Progenitor cell of endocrine pancreas (in vitro differentiated cells): Measurements from ENCODE around the gene NR3C1. TPM values are rescaled to one million over a fixed set of nuclear protein-coding genes. Genes with fewer than 3 reads are reported as not detected.

Source experiments
- DNase-seq: peaks from one replicate; pipeline ENCODE4 v3.0.0; 2021; ENCODE audit warnings: low spot score; ENCODE audit not compliant: unreplicated experiment
- H3K27ac Mint-ChIP-seq: 2 replicates; pipeline ENCODE4 v1.8.0; 2021; ENCODE audit warnings: mild to moderate bottlenecking, moderate library complexity, mixed read lengths
- H3K27me3 Mint-ChIP-seq: 2 replicates; pipeline ENCODE4 v1.8.0; 2021; ENCODE audit warnings: mixed read lengths
- H3K36me3 Mint-ChIP-seq: 2 replicates; pipeline ENCODE4 v1.8.0; 2022; ENCODE audit warnings: mixed read lengths; ENCODE audit not compliant: insufficient read depth
- H3K4me1 Mint-ChIP-seq: 2 replicates; pipeline ENCODE4 v1.8.0; 2021; ENCODE audit warnings: low read depth, mixed read lengths
- H3K4me3 Mint-ChIP-seq: 2 replicates; pipeline ENCODE4 v1.8.0; 2021; ENCODE audit warnings: low read depth, mild to moderate bottlenecking, moderate library complexity, mixed read lengths
- H3K9me3 Mint-ChIP-seq: 2 replicates; pipeline ENCODE4 v1.8.0; 2021; ENCODE audit warnings: low read depth, mixed read lengths
- CTCF ChIP-seq: fragments of 200-600 bp; sonication (generic); IDR thresholded peaks from one replicate; pipeline ENCODE4 v1.5.0; 2021; ENCODE audit warnings: antibody characterized with exemption, mild to moderate bottlenecking; ENCODE audit not compliant: unreplicated experiment
- total RNA-seq: library from RNA; stranded (reverse); gene quantifications from 2 replicates; pipeline ENCODE4 v1.2.1, GENCODE V29; 2021

NR3C1 gene
- total RNA-seq, 1 donor from 2014 or later = 6.7 TPM

GRCh38 chr5:143436871-143437270 is 33.4 kb upstream of the NR3C1 start:
- TF ChIP-seq CTCF = no peak
- H3K4me1 Mint-ChIP-seq = no peaks in the 10 kb centered on the region
- H3K9me3 Mint-ChIP-seq = no peaks in the 10 kb centered on the region
- no peak for DNase-seq
- H3K27me3 Mint-ChIP-seq = peaks cover 3% of the 10 kb centered on the region
- no peak overlapping the region for H3K4me3 Mint-ChIP-seq
- H3K36me3 Mint-ChIP-seq = no peaks in the 10 kb centered on the region
- no peak overlapping the region for H3K27ac Mint-ChIP-seq

GRCh38 chr5:143435210-143435657 is 31.7 kb upstream of the NR3C1 start:
- no peaks in the 10 kb centered on the region for H3K4me1 Mint-ChIP-seq
- no peak overlapping the region for H3K27ac Mint-ChIP-seq
- no peaks in the 10 kb centered on the region for H3K36me3 Mint-ChIP-seq
- no peaks in the 10 kb centered on the region for H3K9me3 Mint-ChIP-seq
- no peak for TF ChIP-seq CTCF
- H3K4me3 Mint-ChIP-seq = no peak overlapping the region
- DNase-seq = no peak
- H3K27me3 Mint-ChIP-seq = peaks cover 3% of the 10 kb centered on the region

- Mint-ChIP-seq H3K4me3 (no peak overlapping the region), H3K4me1 (no peaks in the 10 kb centered on the region), H3K27me3 (peaks cover 3% of the 10 kb centered on the region), H3K9me3 (no peaks in the 10 kb centered on the region), H3K27ac (no peak overlapping the region), H3K36me3 (no peaks in the 10 kb centered on the region)
- no peak for DNase-seq
- no peak for TF ChIP-seq CTCF
Measured at GRCh38 chr5:143434261-143435209, 31.0 kb upstream of the NR3C1 start.

- Mint-ChIP-seq H3K36me3 (no peaks in the 10 kb centered on the region), H3K9me3 (no peaks in the 10 kb centered on the region), H3K27me3 (peaks cover 3% of the 10 kb centered on the region), H3K27ac (no peak overlapping the region), H3K4me3 (no peak overlapping the region), H3K4me1 (no peaks in the 10 kb centered on the region)
- TF ChIP-seq CTCF = no peak
- no peak for DNase-seq
Measured at GRCh38 chr5:143433670-143434069, 30.2 kb upstream of the NR3C1 start.

- H3K27me3 Mint-ChIP-seq = peaks cover 3% of the 10 kb centered on the region
- H3K36me3 Mint-ChIP-seq = no peaks in the 10 kb centered on the region
- no peak for TF ChIP-seq CTCF
- no peaks in the 10 kb centered on the region for H3K4me1 Mint-ChIP-seq
- H3K9me3 Mint-ChIP-seq = no peaks in the 10 kb centered on the region
- no peak overlapping the region for H3K27ac Mint-ChIP-seq
- no peak for DNase-seq
- no peak overlapping the region for H3K4me3 Mint-ChIP-seq
Measured at GRCh38 chr5:143432658-143433239, 29.3 kb upstream of the NR3C1 start.
